WI38 (cell line): ENCODE results near the gene LAMTOR4.

Experiments used
- H3K4me3 ChIP-seq: 2 replicates; pipeline ENCODE4 v1.5.1; 2011; ENCODE audit warnings: low read depth, mild to moderate bottlenecking, control low read depth, low read length
- TF ChIP-seq, protein P1 (sequence below): IDR thresholded peaks from 2 replicates; pipeline ENCODE4 v1.5.1; 2012; ENCODE audit warnings: low read depth, mild to moderate bottlenecking, control low read depth, low read length

LAMTOR4 gene

DNA sequence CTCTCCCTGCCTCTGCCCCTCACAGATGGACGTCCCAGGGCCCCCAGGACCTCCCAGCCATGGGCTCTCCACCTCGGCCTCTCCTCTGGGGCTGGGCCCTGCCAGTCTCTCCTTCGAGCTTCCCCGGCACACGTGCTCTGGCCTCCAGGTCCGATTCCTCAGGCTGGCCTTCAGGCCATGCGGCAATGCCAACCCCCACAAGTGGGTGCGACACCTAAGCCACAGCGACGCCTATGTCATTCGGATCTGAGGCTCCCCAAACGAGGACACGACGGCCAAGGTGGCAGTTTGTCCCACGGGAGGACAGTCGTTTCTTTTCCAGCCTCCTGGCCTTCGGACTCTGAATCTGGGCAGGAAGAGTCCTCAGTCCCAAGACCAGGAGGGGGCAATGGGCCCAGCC, 42.1 kb upstream of the LAMTOR4 start:
- no peak overlapping the region for H3K4me3 ChIP-seq

DNA sequence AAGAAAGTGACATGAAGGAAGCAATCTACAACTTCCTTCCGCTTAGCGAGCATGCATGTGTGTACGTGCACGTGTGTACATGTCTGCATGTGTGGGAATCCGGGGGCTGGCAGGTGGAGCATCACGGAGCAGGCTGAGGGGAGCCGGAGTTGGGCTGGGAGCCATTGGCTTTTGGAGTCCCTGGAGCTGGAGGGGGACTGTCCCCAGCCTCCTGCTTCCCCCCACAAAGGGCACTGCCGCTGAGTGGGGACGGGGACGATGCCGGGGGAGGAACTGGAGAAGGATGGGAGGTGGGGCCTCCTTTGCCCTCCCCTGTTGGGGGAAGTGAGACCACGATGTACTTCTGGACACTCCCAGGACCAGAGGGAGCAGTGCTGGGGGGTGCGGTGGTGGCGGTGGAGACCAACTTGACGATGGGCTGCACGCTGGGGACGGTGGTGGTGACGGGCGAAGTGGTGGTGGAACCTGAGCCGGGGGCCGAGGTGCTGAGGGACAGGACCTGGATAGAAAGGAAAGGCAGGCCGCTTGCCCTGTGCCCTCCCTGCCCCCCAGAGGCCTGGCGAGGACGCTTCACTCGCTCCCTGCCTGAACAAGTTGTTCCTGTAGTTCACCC, 41.5 kb upstream of the LAMTOR4 start:
- TF ChIP-seq, protein P1, sequence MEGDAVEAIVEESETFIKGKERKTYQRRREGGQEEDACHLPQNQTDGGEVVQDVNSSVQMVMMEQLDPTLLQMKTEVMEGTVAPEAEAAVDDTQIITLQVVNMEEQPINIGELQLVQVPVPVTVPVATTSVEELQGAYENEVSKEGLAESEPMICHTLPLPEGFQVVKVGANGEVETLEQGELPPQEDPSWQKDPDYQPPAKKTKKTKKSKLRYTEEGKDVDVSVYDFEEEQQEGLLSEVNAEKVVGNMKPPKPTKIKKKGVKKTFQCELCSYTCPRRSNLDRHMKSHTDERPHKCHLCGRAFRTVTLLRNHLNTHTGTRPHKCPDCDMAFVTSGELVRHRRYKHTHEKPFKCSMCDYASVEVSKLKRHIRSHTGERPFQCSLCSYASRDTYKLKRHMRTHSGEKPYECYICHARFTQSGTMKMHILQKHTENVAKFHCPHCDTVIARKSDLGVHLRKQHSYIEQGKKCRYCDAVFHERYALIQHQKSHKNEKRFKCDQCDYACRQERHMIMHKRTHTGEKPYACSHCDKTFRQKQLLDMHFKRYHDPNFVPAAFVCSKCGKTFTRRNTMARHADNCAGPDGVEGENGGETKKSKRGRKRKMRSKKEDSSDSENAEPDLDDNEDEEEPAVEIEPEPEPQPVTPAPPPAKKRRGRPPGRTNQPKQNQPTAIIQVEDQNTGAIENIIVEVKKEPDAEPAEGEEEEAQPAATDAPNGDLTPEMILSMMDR, result no peak
- no peak overlapping the region for H3K4me3 ChIP-seq

More for the DNA sequence above, 42.1 kb upstream of the LAMTOR4 start:
- TF ChIP-seq, protein P1, result no peak

DNA sequence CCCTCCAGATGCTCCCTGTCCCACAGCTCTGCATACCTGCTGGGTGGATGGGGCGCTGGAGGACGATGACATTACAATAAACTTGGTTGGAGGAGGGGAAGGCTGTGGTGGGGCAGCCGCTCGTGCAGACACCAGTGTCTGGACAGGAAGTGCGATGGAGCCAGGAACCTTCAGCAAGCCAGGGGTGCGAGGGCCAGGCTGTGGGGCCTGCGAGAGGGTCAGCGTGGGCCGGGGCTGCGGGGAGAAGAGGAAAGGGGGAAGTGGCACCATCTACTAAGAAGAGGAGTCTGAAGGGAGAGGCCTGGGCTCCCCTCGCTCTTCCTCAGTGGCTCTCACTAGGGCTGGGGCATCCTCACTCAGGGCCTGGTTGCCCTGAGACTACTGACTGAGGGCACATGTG, 40.8 kb upstream of the LAMTOR4 start:
- TF ChIP-seq, protein P1, result no peak
- no peak overlapping the region for H3K4me3 ChIP-seq

DNA sequence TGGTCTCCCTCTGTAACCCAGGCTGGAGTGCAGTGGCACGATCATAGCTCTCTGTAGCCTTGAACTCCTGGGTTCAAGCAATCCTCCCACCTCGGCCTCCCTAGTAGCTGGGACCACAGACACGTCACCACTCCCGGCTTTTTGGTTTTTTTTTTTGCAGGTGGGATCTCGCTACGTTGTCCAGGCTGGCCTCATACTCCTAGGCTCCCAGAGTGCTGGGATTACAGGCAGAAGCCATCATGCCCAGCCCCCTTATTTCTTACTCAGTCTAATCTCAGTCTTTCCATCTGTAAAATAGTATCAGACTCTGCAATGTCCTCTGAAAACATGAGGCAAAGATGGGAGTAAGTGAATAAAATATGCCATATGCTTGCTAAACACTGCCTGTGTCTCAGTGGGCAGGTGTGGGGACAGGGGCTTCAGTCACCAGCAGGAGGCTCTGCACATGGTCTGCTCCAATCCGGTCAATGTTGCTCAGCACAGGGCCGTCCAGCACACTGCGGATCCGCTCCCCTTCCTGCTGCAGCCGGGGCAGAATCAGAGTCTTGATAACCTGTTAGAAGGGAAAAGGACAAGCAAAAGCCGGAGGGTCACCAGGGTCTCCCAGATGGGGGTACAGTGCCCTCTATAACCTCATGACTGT, 39.1 kb upstream of the LAMTOR4 start:
- H3K4me3 ChIP-seq, result no peak overlapping the region
- TF ChIP-seq, protein P1, result no peak

DNA sequence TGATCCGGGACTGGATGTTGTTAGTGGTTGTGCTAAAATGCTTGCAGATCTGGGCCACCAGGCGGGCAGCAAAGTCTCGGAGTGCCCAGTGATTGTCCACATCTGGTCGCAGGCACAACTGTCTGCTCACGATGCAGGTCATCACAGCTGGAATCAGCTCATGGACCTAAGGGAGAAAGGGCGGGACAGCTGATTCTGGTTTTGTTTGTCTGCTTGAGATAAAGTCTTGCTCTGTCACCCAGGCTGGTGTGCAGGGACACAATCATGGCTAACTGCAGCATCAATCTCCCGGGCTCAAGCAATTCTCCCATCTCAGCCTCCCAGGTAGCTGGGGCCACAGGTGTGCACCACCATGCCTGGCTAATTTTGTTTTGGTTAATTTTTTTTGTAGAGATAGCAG, 37.6 kb upstream of the LAMTOR4 start:
- no peak overlapping the region for H3K4me3 ChIP-seq
- TF ChIP-seq, protein P1, result no peak

DNA sequence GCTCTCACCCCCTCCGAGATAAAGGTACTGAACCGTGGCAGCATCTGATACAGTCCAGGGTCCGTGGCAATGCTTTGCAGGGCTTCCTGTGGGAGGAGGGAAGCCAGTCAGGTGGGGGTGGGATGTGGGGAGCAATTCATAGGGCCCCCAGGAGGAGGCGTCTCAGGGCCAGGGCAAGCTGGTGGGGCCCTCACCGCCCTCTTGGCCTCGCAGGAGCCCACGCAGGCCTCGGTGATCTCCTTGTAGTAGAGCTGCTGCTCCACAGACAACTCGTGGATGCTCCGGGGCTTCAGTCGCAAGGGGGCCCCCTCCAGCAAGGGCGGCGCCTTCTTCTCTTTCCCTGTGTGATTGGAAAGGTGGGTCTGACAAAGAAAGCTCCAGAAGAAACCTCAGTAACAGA, 36.8 kb upstream of the LAMTOR4 start:
- TF ChIP-seq, protein P1, result no peak
- H3K4me3 ChIP-seq, result no peak overlapping the region

DNA sequence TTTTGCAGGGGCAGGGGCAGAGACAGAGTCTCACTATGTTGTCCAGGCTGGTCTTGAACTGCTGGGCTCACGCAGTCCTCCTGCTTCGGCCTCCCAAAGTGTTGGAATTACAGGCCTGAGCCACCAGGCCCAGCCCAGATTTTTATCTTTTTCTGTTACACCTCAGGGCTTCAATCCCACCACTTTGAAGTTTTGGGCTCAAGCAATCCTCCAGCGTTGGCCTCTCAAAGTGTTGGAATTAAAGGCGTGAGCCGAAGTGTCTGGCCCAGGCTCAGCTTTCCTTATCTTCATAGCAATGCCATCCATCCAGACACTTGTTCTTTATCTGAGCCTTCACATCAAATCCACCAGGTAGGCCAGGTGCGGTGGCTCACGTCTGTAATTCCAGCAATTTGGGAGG, 33.7 kb upstream of the LAMTOR4 start:
- H3K4me3 ChIP-seq, result no peak overlapping the region
- TF ChIP-seq, protein P1, result no peak
